GM12878 (cell line): Measurements from ENCODE around the gene CLDN25. TPM values are rescaled to one million over a fixed set of nuclear protein-coding genes. Genes with fewer than 3 reads are reported as not detected.

Experiments used
- ATAC-seq: fragments of 200-7000 bp; cut with Tn5 transposase; 3 replicates; pipeline ENCODE4 v1.9.1; 2020; ENCODE audit warnings: mild to moderate bottlenecking, moderate library complexity
- BruUV-seq: library from RNA; stranded (reverse); fragments of 400-500 nt; replicated peaks from 2 replicates; lab custom pipeline; 2021; lab: Mats Ljungman, UMichigan
- CTCF ChIA-PET: fragments of 300-600 bp; sonication (Branson Sonifier 250); formaldehyde crosslinking; extraction: SDS; loops from one replicate; lab custom pipeline; 2021; ENCODE audit warnings: inconsistent platforms; lab: Yijun Ruan, JAX
- POLR2A ChIA-PET: fragments of 350-600 bp; formaldehyde crosslinking; extraction: SDS; loops from one replicate; lab custom pipeline; 2021; ENCODE audit warnings: inconsistent platforms; lab: Charles Lee
- RAD21 ChIA-PET: fragments of 300-600 bp; sonication (Branson Sonifier 250); formaldehyde crosslinking; loops from one replicate; lab custom pipeline; 2023; ENCODE audit warnings: antibody characterized with exemption; ENCODE audit not compliant: unreplicated experiment; lab: Charles Lee
- SMC1A ChIA-PET: fragments of 300-600 bp; sonication (Branson Sonifier 250); formaldehyde crosslinking; loops from one replicate; lab custom pipeline; 2023; ENCODE audit not compliant: unreplicated experiment, uncharacterized antibody; lab: Charles Lee
- DNase-seq: peaks from one replicate; pipeline ENCODE4 v3.0.0-alpha.2; 2011; ENCODE audit warnings: low read depth, low spot score
- FAIRE-seq: peaks from 3 replicates; lab custom pipeline; 2011; peaks lifted over from hg19 to GRCh38; lab: Jason Lieb, UNC
- H2AFZ ChIP-seq: 2 replicates; pipeline ENCODE4 v1.6.0; 2011; ENCODE audit warnings: low read depth, low read length, control low read depth; ENCODE audit not compliant: control insufficient read depth
- H3K27ac ChIP-seq: 2 replicates; pipeline ENCODE4 v1.5.1; 2011; ENCODE audit warnings: control low read depth; ENCODE audit not compliant: control insufficient read depth, insufficient read depth
- H3K27me3 ChIP-seq, 2 experiments: replicated peaks in 1 of 2; 2 replicates each; pipeline versions ENCODE4 v1.6.0 to v1.6.1; 2011; ENCODE audit warnings: low read length in 1 of 2; ENCODE audit not compliant: control insufficient read depth in 2 of 2, insufficient read depth in 2 of 2
- H3K36me3 ChIP-seq, 2 experiments: 2 replicates each; pipeline ENCODE4 v1.5.1; 2011; ENCODE audit warnings: low read length in 1 of 2; ENCODE audit not compliant: control insufficient read depth in 2 of 2, insufficient read depth in 2 of 2
- H3K4me1 ChIP-seq: 2 replicates; pipeline ENCODE4 v1.6.1; 2011; ENCODE audit warnings: mild to moderate bottlenecking, low read length, moderate library complexity, mixed read lengths; ENCODE audit not compliant: control insufficient read depth, insufficient read depth
- H3K4me2 ChIP-seq: 2 replicates; pipeline ENCODE4 v1.6.0; 2011; ENCODE audit warnings: control low read depth; ENCODE audit not compliant: control insufficient read depth, insufficient read depth
- H3K4me3 ChIP-seq: fragments of 200-600 bp; sonication (generic); 2 replicates; pipeline ENCODE4 v1.5.1; 2016
- H3K79me2 ChIP-seq: 2 replicates; pipeline ENCODE4 v1.6.0; 2011; ENCODE audit warnings: low read length; ENCODE audit not compliant: control insufficient read depth, insufficient read depth
- H3K9ac ChIP-seq: 2 replicates; pipeline ENCODE4 v1.8.0; 2011; ENCODE audit warnings: low read length, control low read depth, mixed read lengths; ENCODE audit not compliant: control insufficient read depth, insufficient read depth
- H3K9me3 ChIP-seq: replicated peaks from 3 replicates; pipeline ENCODE4 v1.5.1; 2011; ENCODE audit warnings: mild to moderate bottlenecking, low read length; ENCODE audit not compliant: control insufficient read depth, insufficient read depth
- H4K20me1 ChIP-seq: 2 replicates; pipeline ENCODE4 v1.6.0; 2011; ENCODE audit not compliant: control insufficient read depth, insufficient read depth
- CREB1 ChIP-seq: IDR thresholded peaks from 2 replicates; pipeline ENCODE4 v1.6.1; 2012; ENCODE audit warnings: low read depth, mild to moderate bottlenecking, inconsistent platforms
- CTCF ChIP-seq, 3 experiments: IDR thresholded peaks in 2 of 3; conservative IDR thresholded peaks in 1 of 3; 2 replicates each; pipeline ENCODE4 v1.5.1; 2011; ENCODE audit warnings: low read depth in 3 of 3, low read length in 3 of 3, mild to moderate bottlenecking in 3 of 3, control low read depth in 2 of 3, moderate library complexity in 2 of 3, inconsistent platforms in 1 of 3, mixed read lengths in 1 of 3; ENCODE audit not compliant: control insufficient read depth in 2 of 3, insufficient read depth in 1 of 3; ENCODE audit errors: extremely low read depth in 1 of 3
- FOS ChIP-seq: IDR thresholded peaks from 3 replicates; pipeline ENCODE4 v1.6.1; 2011; ENCODE audit warnings: borderline replicate concordance; ENCODE audit not compliant: insufficient read length; ENCODE audit errors: extremely low read depth
- FOXK2 ChIP-seq: fragments of 450-650 bp; IDR thresholded peaks from 2 replicates; pipeline ENCODE4 v1.6.1; 2017; ENCODE audit warnings: mild to moderate bottlenecking, moderate library complexity
- IKZF1 ChIP-seq: fragments of 450-650 bp; conservative IDR thresholded peaks from 2 replicates; pipeline ENCODE4 v1.6.1; 2017; ENCODE audit warnings: antibody characterized with exemption, mild to moderate bottlenecking
- MYB ChIP-seq: fragments of 150-350 bp; IDR thresholded peaks from 2 replicates; pipeline ENCODE4 v1.6.1; 2014; ENCODE audit warnings: mild to moderate bottlenecking, low read depth, low read length, borderline replicate concordance
- NR2F1 ChIP-seq: fragments of 450-650 bp; conservative IDR thresholded peaks from 2 replicates; pipeline ENCODE4 v1.6.1; 2017; ENCODE audit warnings: mild to moderate bottlenecking
- POLR2AphosphoS5 ChIP-seq: IDR thresholded peaks from 2 replicates; pipeline ENCODE4 v1.6.1; 2011; ENCODE audit warnings: mild to moderate bottlenecking, low read length, inconsistent platforms
- RUNX3 ChIP-seq: IDR thresholded peaks from 2 replicates; pipeline ENCODE4 v1.6.1; 2012; ENCODE audit warnings: low read length, inconsistent platforms
- SKIL ChIP-seq: fragments of 450-650 bp; IDR thresholded peaks from 2 replicates; pipeline ENCODE4 v1.6.1; 2017; ENCODE audit warnings: mild to moderate bottlenecking, low read depth, inconsistent platforms; ENCODE audit not compliant: poor library complexity, severe bottlenecking
- SPI1 ChIP-seq: IDR thresholded peaks from 2 replicates; pipeline ENCODE4 v1.6.1; 2011; ENCODE audit warnings: low read depth, mild to moderate bottlenecking, low read length, moderate library complexity, borderline replicate concordance; ENCODE audit not compliant: insufficient read depth
- TAF1 ChIP-seq: IDR thresholded peaks from 2 replicates; pipeline ENCODE4 v1.6.1; 2011; ENCODE audit warnings: mild to moderate bottlenecking, low read depth, low read length, borderline replicate concordance
- ZBTB40 ChIP-seq: fragments of 450-650 bp; IDR thresholded peaks from 2 replicates; pipeline ENCODE4 v1.6.1; 2016; ENCODE audit warnings: mild to moderate bottlenecking, moderate library complexity, borderline replicate concordance
- in situ Hi-C: fragments of 300-500 bp; cut with MboI; formaldehyde crosslinking; loops from 9 replicates; pipeline ENCODE4 v1.14.3; 2018; ENCODE audit warnings: mixed read lengths
- intact Hi-C: fragments of 100-400 bp; cut with micrococcal nuclease; formaldehyde crosslinking; loops from one replicate; pipeline ENCODE4 v1.14.2; 2022; ENCODE audit not compliant: unreplicated experiment
- polyA plus RNA-seq, 11 experiments: library from polyadenylated mRNA; depleted of rRNA in 4 of 11; unstranded in 6 of 11; stranded (reverse) in 5 of 11; fragments of >200 nt; fragmentation: Nextera tagmentation in 4 of 11; fragmentation: Illumina TruSeq in 1 of 11; extraction: Ambion mirVana in 4 of 11; extraction: Trizol in 1 of 11; gene quantifications; 1 replicate in 1 of 11; 2 replicates in 10 of 11; pipeline versions ENCODE4 v1.2.1 to v1.2.3, GENCODE V29; 2011 to 2016; ENCODE audit warnings: inconsistent platforms in 2 of 11, missing spikeins in 2 of 11, low read depth in 1 of 11
- total RNA-seq, 4 experiments: library from RNA; depleted of rRNA in 3 of 4; stranded (reverse); fragments of >200 nt in 3 of 4; fragmentation: Illumina TruSeq in 1 of 4; extraction: Trizol in 1 of 4; gene quantifications; 2 replicates each; pipeline versions ENCODE4 v1.2.1 to v1.2.3, GENCODE V29; 2013 to 2021
- TF ChIP-seq, protein P1 (sequence below): IDR thresholded peaks from 2 replicates; pipeline ENCODE4 v1.6.1; 2011; ENCODE audit warnings: borderline replicate concordance, low read depth, mild to moderate bottlenecking, moderate library complexity, low read length; ENCODE audit not compliant: insufficient read depth, poor library complexity, severe bottlenecking

The CLDN25 gene
- total and polyA plus RNA-seq, 10 of the 15 experiments (the other 5 are each of a cell fraction or from before 2014, with no cell fraction given) = not detected

GRCh38 chr11:113814181-113814580 lies 34.6 kb downstream of the CLDN25 start:
- intact Hi-C loops = no loop called here
- Histone ChIP-seq H3K27ac (no peak overlapping the region), H3K9me3 (no peaks in the 10 kb centered on the region), H2AFZ (no peak overlapping the region), H4K20me1 (no peaks in the 10 kb centered on the region), H3K79me2 (no peaks in the 10 kb centered on the region), H3K9ac (no peak overlapping the region), H3K4me3 (no peak overlapping the region), H3K36me3 (peaks cover 0 to 23% of the 10 kb centered on the region in 2 experiments; a peak in 3 of 4 replicates), H3K4me1 (no peaks in the 10 kb centered on the region), H3K4me2 (no peak overlapping the region), H3K27me3 (no peaks in the 10 kb centered on the region)
- FAIRE-seq (no peak), DNase-seq (no peak), ATAC-seq (no peak)
- BruUV-seq = no TSS peak
- ChIA-PET POLR2A (no interaction called here), SMC1A (no interaction called here), CTCF (interaction anchor here (0.9 to 1.9 kb wide), 6 partner anchors 10 to 93 kb away, joined by 3 to 7 read pairs (median 4); no protein-coding TSS in a partner anchor), RAD21 (no interaction called here)
- TF ChIP-seq RUNX3 = no peak
- no peak for TF ChIP-seq IKZF1
- no peak for TF ChIP-seq ZBTB40
- TF ChIP-seq TAF1 = no peak
- no peak for TF ChIP-seq SKIL
- no peak for TF ChIP-seq FOXK2
- no peak for TF ChIP-seq FOS
- no peak for TF ChIP-seq SPI1
- TF ChIP-seq MYB = no peak
- no peak for TF ChIP-seq CREB1
- no peak for TF ChIP-seq CTCF (IDR thresholded peaks at IDR 0.05 in 2 of 3, conservative IDR thresholded peaks at IDR 0.05 in 1 of 3; ENCODE audit: control insufficient read depth in 2 of 3, extremely low read depth in 1 of 3, insufficient read depth in 1 of 3, low read depth in 3 of 3, low read length in 3 of 3)
- TF ChIP-seq, protein P1, sequence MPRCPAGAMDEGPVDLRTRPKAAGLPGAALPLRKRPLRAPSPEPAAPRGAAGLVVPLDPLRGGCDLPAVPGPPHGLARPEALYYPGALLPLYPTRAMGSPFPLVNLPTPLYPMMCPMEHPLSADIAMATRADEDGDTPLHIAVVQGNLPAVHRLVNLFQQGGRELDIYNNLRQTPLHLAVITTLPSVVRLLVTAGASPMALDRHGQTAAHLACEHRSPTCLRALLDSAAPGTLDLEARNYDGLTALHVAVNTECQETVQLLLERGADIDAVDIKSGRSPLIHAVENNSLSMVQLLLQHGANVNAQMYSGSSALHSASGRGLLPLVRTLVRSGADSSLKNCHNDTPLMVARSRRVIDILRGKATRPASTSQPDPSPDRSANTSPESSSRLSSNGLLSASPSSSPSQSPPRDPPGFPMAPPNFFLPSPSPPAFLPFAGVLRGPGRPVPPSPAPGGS = no peak
- no peak for TF ChIP-seq NR2F1
- TF ChIP-seq POLR2AphosphoS5 = no peak
- in situ Hi-C loops = no loop called here
